SK-N-MC (cell line): Measurements from ENCODE around the gene CDKAL1.
A peak's percentile ranks its signal among the peaks of the same experiment; 100 is the strongest.

Experiments used
- DNase-seq: peaks from one replicate; pipeline ENCODE4 v3.0.0-alpha.2; 2011; ENCODE audit warnings: low read depth, low spot score
- H3K27ac ChIP-seq: fragments of 200-600 bp; sonication (generic); 2 replicates; pipeline ENCODE4 v1.5.1; 2016; ENCODE audit warnings: mixed run types
- H3K36me3 ChIP-seq: fragments of 200-600 bp; sonication (generic); 2 replicates; pipeline ENCODE4 v1.6.1; 2017; ENCODE audit warnings: antibody characterized with exemption, low read length, mixed read lengths; ENCODE audit not compliant: insufficient read depth
- H3K4me3 ChIP-seq: fragments of 200-600 bp; sonication (generic); 2 replicates; pipeline ENCODE4 v1.5.1; 2016
- H3K9ac ChIP-seq: fragments of 200-600 bp; sonication (generic); 2 replicates; pipeline ENCODE4 v1.8.0; 2017; ENCODE audit warnings: mixed run types, mixed read lengths; ENCODE audit not compliant: insufficient read length
- H3K9me3 ChIP-seq: fragments of 200-600 bp; sonication (generic); 2 replicates; pipeline ENCODE4 v1.6.1; 2017; ENCODE audit warnings: low read depth, mild to moderate bottlenecking, antibody characterized with exemption, low read length, moderate library complexity, mixed read lengths
- EZH2 ChIP-seq: fragments of 200-600 bp; sonication (generic); IDR thresholded peaks from one replicate; pipeline ENCODE4 v1.6.1; 2017; ENCODE audit warnings: antibody characterized with exemption
- FOXP2 ChIP-seq: optimal IDR thresholded peaks from 2 replicates; pipeline ENCODE3; 2011; ENCODE audit warnings: mild to moderate bottlenecking, moderate library complexity; ENCODE audit not compliant: insufficient read depth; ENCODE audit errors: extremely low read length, control extremely low read depth
- POLR2AphosphoS5 ChIP-seq: IDR thresholded peaks from 2 replicates; pipeline ENCODE4 v1.6.1; 2012; ENCODE audit warnings: mild to moderate bottlenecking, low read depth, low read length, borderline replicate concordance

The CDKAL1 gene

DNA sequence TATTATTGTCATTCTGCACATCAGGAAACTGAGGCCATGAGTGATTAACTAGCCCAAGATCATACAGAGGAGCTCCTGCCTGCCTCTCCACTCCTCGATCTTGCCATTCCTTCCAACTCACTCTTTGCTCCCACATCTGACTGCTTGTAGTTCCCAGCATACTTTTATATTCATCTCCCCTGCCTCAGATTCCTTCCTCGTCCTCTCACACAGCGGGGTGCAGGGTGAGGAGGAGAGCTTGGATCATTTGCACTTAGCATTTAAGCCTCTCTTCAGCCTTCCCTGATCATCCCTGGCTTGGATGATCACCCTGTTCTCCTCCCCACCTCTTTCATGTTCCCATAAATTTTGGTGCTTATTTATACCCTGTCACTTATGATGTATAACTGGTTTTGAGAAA lies 544.2 kb downstream of the CDKAL1 start:
- Histone ChIP-seq H3K36me3 (no peaks in the 10 kb centered on the region), H3K27ac (no peak overlapping the region), H3K9ac (no peak overlapping the region), H3K4me3 (no peak overlapping the region), H3K9me3 (no peaks in the 10 kb centered on the region)
- no peak for TF ChIP-seq POLR2AphosphoS5
- no peak for TF ChIP-seq FOXP2
- no peak for TF ChIP-seq EZH2
- no peak for DNase-seq

DNA sequence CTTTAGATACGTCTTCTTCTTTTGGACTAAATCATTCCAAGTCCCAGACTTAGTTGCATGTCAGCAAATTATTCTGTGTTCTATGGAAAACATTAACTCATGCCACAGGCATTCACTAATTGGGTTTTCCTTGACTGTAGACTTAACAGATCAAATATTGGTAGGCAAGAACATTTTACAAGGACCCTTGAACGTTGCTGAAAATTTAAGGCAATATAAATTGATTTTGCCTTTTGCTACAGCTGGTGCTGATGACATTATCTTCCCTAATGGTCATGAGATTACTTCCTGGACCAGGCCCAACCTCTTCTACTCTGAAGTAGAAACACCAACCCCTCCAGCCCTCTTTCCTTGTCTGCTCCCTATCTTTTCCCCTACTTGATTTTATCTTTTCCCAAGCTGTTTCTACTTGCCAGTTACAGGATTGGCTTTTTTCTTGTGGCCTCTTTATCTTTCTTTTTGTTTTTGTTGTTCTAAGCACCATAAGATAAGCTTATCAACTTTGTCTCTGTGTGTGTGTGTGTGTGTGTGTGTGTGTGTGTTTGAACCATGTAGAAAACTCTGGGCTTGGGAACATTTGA lies 545.3 kb downstream of the CDKAL1 start:
- Histone ChIP-seq H3K36me3 (no peaks in the 10 kb centered on the region), H3K4me3 (no peak overlapping the region), H3K9ac (no peak overlapping the region), H3K9me3 (no peaks in the 10 kb centered on the region), H3K27ac (peak overlapping the region; percentile 45)
- DNase-seq = peak; percentile 50
- TF ChIP-seq FOXP2 (no peak), POLR2AphosphoS5 (no peak), EZH2 (no peak)

DNA sequence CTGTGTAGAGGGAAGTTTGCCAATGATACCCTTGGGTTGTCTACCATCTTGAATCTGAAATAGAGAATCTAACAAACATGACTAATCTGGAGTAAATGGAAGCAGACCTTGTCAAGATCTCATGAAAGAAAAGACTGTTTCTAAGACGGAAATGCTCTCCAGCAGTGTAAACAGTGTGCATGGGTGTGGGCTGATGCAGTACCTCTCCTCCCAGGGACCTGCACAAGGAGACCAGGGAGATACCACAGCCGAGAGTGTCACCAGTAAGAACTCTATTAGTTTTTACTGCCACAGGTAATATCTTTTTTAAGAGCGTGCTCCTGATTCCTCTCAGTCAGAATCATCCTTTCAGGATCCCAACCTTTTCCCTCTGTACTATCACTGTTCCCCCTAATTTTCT lies 546.0 kb downstream of the CDKAL1 start:
- H3K9me3 ChIP-seq = no peaks in the 10 kb centered on the region
- H3K9ac ChIP-seq = no peak overlapping the region
- H3K27ac ChIP-seq = no peak overlapping the region

DNA sequence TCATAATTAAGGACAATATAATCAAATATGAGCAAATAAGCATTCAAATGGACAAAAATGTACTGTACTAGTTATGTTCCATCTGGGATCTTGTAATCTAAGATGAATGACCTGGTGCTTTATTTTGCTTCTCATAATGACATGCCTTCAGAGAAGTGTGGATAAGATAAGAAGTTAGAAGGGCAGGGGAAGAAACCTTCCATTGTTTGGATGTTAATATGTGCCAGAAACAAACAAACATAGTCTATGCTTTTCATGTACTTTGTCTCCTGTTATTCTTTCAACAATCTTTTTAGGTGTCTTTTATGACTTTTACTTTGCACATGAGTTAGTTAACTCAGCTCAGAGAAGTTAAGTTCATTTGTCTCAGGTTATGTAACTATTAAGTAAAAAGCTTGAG lies 547.8 kb downstream of the CDKAL1 start:
- no peaks in the 10 kb centered on the region for H3K36me3 ChIP-seq
- H3K9me3 ChIP-seq = no peaks in the 10 kb centered on the region
- H3K4me3 ChIP-seq = no peak overlapping the region
- no peak overlapping the region for H3K27ac ChIP-seq
- DNase-seq = no peak
- no peak overlapping the region for H3K9ac ChIP-seq
- TF ChIP-seq FOXP2 (no peak), POLR2AphosphoS5 (no peak)

More for the DNA sequence above, 546.0 kb downstream of the CDKAL1 start:
- TF ChIP-seq FOXP2 = no peak
- TF ChIP-seq POLR2AphosphoS5 = no peak
- TF ChIP-seq EZH2 = no peak
- no peak for DNase-seq
- Histone ChIP-seq H3K4me3 (no peak overlapping the region), H3K36me3 (no peaks in the 10 kb centered on the region)

DNA sequence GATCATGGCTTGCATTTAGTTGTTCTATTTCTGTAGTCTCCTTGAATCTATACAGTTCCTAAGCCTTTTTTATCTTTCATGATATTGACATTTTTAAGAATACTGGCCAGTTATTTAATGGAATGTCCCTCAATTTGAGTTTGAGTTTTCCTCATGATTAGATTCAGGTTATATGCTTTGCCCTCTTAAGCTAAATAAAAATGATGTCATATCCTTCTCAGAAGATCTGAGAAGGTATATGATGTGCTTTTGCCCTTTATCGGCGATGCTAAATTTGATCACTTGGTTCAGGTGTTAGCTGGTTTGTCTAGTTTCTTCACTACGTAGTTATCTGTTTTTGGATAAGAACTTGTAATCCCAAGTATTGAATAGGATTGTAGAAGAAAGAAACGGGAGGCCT lies 549.5 kb downstream of the CDKAL1 start:
- Histone ChIP-seq H3K27ac (no peak overlapping the region), H3K9me3 (no peaks in the 10 kb centered on the region), H3K36me3 (no peaks in the 10 kb centered on the region), H3K4me3 (no peak overlapping the region), H3K9ac (no peak overlapping the region)
- DNase-seq = no peak
- TF ChIP-seq EZH2 = no peak
- TF ChIP-seq FOXP2 = no peak
- TF ChIP-seq POLR2AphosphoS5 = no peak

DNA sequence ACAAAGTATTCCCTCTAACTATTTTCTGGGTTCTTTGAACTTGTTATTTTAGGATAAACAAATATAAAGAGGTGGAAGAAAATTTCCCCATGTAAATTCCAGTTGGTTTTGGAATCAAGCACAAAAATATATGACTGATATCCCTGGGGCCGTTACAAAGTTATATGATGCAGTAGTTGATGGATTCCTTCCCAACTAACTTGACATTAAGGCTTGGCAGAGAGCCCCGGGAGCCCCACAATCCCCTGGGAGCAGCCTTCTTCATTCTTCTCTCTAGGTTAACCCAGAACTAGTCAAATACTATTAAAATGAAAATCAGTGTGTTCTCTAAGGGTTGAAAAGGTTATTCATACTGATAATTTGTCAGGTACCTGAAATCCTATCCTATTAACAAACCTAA lies 550.4 kb downstream of the CDKAL1 start:
- Histone ChIP-seq H3K36me3 (no peaks in the 10 kb centered on the region), H3K4me3 (no peak overlapping the region), H3K9ac (no peak overlapping the region), H3K27ac (no peak overlapping the region), H3K9me3 (no peaks in the 10 kb centered on the region)
- no peak for TF ChIP-seq EZH2
- no peak for TF ChIP-seq POLR2AphosphoS5
- TF ChIP-seq FOXP2 = no peak
- DNase-seq = no peak

DNA sequence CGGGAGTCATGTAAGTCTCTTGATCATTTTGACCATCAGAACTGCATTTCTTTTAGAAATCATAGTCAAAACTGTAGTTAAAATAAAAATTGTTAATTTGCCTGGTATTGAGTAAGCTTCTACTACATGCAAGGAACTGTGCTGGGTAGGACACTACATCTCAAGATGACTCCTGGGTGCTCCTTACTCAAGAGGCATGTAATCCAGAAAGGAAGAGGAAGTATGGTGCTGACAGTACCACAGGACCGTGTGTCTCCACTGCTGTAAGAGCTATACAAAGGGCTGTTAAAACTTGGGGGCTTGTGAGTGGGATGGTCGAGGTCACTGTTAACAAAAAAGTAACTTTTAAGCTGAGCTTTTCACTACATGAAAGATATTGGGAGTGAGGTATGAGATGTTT lies 551.0 kb downstream of the CDKAL1 start:
- no peak for TF ChIP-seq FOXP2
- TF ChIP-seq POLR2AphosphoS5 = no peak
- no peak for TF ChIP-seq EZH2
- Histone ChIP-seq H3K9ac (no peak overlapping the region), H3K36me3 (no peaks in the 10 kb centered on the region), H3K9me3 (no peaks in the 10 kb centered on the region), H3K4me3 (no peak overlapping the region), H3K27ac (no peak overlapping the region)
- no peak for DNase-seq

DNA sequence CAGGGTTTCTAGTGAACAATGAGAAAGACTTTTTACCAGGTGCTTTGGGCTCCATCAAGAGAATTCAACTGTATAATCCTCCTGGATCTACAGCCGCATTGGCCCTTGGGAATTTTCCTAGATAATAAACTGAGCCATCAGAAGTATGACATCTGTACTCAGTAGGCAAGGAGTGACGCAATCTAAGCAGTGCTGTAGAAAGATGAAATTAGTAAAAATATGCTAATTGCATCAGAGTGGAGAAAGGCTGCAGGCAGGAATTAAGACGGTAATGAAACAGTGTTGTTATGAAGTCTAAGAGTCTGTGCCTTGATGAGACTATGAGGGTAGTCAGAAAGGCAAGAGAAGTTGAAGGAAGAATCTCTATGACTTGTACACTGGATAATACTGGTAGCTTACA lies 551.4 kb downstream of the CDKAL1 start:
- no peak for TF ChIP-seq EZH2
- no peak for TF ChIP-seq POLR2AphosphoS5
- TF ChIP-seq FOXP2 = no peak
- Histone ChIP-seq H3K27ac (no peak overlapping the region), H3K36me3 (no peaks in the 10 kb centered on the region), H3K4me3 (no peak overlapping the region), H3K9ac (no peak overlapping the region), H3K9me3 (no peaks in the 10 kb centered on the region)
- no peak for DNase-seq

DNA sequence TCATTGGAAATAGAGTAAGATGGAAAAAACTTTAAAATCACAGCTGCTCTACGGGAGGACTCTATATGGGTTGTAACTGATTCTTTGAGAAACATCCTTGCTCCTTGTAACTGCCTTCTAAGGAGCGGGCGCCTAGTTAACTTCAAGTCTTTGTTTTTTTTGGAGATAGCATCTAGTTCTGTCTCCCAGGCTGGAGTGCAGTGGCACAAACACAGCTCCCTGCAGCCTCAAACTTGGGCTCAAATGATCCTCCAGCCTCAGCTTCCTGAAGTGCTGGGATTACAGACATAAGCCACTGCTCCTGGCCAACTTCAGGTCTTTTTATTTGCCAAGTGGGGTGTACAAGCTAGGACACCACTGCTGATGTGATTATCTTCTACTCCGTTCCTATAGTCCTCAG lies 552.9 kb downstream of the CDKAL1 start:
- Histone ChIP-seq H3K4me3 (no peak overlapping the region), H3K36me3 (no peaks in the 10 kb centered on the region), H3K9me3 (no peaks in the 10 kb centered on the region), H3K27ac (no peak overlapping the region), H3K9ac (no peak overlapping the region)
- DNase-seq = no peak
- TF ChIP-seq EZH2 = no peak
